ENCODE results near the gene ODAD3.
"Not testable (repeated sequence)": the region's sequence is repeated elsewhere in the genome, so short reads cannot be mapped to it uniquely, and the experiment has no call there.

ODAD3 gene

DNA sequence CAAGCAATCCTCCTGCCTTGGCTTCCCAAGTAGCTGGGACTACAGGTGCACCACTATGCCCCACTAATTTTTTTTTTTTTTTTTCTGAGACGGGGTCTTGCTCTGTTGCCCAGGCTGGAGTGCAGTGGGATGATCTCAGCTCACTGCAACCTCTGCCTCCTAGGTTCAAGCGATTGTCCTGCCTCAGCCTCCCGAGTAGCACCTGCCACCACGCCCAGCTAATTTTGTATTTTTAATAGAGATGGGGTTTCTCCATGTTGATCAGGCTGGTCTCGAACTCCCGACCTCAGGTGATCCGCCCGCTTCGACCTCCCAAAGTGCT, 20.3 kb upstream of the ODAD3 start:
- not testable (repeated sequence) for H3K18ac ChIP-seq (ENCODE audit: low read length); H3K36me3 ChIP-seq (ENCODE audit: control insufficient read depth in 1 of 2, insufficient read depth in 2 of 2, low read length in 2 of 2); H2BK120ac ChIP-seq (ENCODE audit: insufficient read depth, low read length, poor library complexity); H3K4me1 ChIP-seq (ENCODE audit: control insufficient read depth in 1 of 2, insufficient read depth in 2 of 2, low read length in 2 of 2); H4K91ac ChIP-seq (ENCODE audit: low read depth, low read length); H3K27me3 ChIP-seq (ENCODE audit: insufficient read depth, low read length); H4K12ac ChIP-seq (ENCODE audit: low read depth, low read length); H3K4me2 ChIP-seq (ENCODE audit: low read length); H3K79me1 ChIP-seq (ENCODE audit: low read length); H2BK5ac ChIP-seq (ENCODE audit: low read depth, low read length, poor library complexity); H3K4ac ChIP-seq (ENCODE audit: low read depth, low read length); H3K27ac ChIP-seq (ENCODE audit: low read depth, low read length); H4K8ac ChIP-seq (ENCODE audit: low read depth, low read length); H2AK5ac ChIP-seq (ENCODE audit: low read length); H2AFZ ChIP-seq (ENCODE audit: insufficient read depth, low read length, poor library complexity); H3K79me2 ChIP-seq (ENCODE audit: control insufficient read depth, insufficient read depth, low read length, poor library complexity); H3K14ac ChIP-seq (ENCODE audit: low read length); DNase-seq; H2BK12ac ChIP-seq (ENCODE audit: low read length); H3K9ac ChIP-seq (ENCODE audit: low read length); H3K23ac ChIP-seq (ENCODE audit: low read length); H3K9me3 ChIP-seq (ENCODE audit: insufficient read depth, low read depth, low read length); H3K4me3 ChIP-seq (ENCODE audit: low read depth, low read length)
- WGBS (ENCODE audit: extremely low coverage, insufficient coverage, insufficient read length), result no CpG with 5 or more reads among the region's 9 CpGs

GRCh38 chr19:11453468-11454341, 18.8 kb upstream of the ODAD3 start:
- Histone ChIP-seq H3K27ac (ENCODE audit: low read depth, low read length) (no peak overlapping the region), H4K12ac (ENCODE audit: low read depth, low read length) (no peak overlapping the region), H2BK5ac (ENCODE audit: low read depth, low read length, poor library complexity) (no peak overlapping the region), H3K36me3 (ENCODE audit: control insufficient read depth in 1 of 2, insufficient read depth in 2 of 2, low read length in 2 of 2) (peaks cover 13 to 18% of the 10 kb centered on the region in 2 experiments), H3K23ac (ENCODE audit: low read length) (no peak overlapping the region), H2BK120ac (ENCODE audit: insufficient read depth, low read length, poor library complexity) (no peak overlapping the region), H2AFZ (ENCODE audit: insufficient read depth, low read length, poor library complexity) (no peak overlapping the region), H4K8ac (ENCODE audit: low read depth, low read length) (peak overlapping the region; percentile 18), H3K4me3 (ENCODE audit: low read depth, low read length) (no peak overlapping the region), H3K18ac (ENCODE audit: low read length) (no peak overlapping the region), H3K9ac (ENCODE audit: low read length) (no peak overlapping the region), H3K4me1 (ENCODE audit: control insufficient read depth in 1 of 2, insufficient read depth in 2 of 2, low read length in 2 of 2) (no peaks in the 10 kb centered on the region), H3K79me2 (ENCODE audit: control insufficient read depth, insufficient read depth, low read length, poor library complexity) (no peaks in the 10 kb centered on the region), H3K27me3 (ENCODE audit: insufficient read depth, low read length) (no peaks in the 10 kb centered on the region), H3K4ac (ENCODE audit: low read depth, low read length) (no peak overlapping the region), H3K9me3 (ENCODE audit: insufficient read depth, low read depth, low read length) (peaks cover 3% of the 10 kb centered on the region), H2AK5ac (ENCODE audit: low read length) (no peak overlapping the region), H3K14ac (ENCODE audit: low read length) (no peak overlapping the region), H4K91ac (ENCODE audit: low read depth, low read length) (no peak overlapping the region), H3K79me1 (ENCODE audit: low read length) (no peaks in the 10 kb centered on the region), H3K4me2 (ENCODE audit: low read length) (no peak overlapping the region), H2BK12ac (ENCODE audit: low read length) (no peak overlapping the region)
- no CpG with 5 or more reads among the region's 27 CpGs for WGBS (ENCODE audit: extremely low coverage, insufficient coverage, insufficient read length)
- DNase-seq, result no peak

DNA sequence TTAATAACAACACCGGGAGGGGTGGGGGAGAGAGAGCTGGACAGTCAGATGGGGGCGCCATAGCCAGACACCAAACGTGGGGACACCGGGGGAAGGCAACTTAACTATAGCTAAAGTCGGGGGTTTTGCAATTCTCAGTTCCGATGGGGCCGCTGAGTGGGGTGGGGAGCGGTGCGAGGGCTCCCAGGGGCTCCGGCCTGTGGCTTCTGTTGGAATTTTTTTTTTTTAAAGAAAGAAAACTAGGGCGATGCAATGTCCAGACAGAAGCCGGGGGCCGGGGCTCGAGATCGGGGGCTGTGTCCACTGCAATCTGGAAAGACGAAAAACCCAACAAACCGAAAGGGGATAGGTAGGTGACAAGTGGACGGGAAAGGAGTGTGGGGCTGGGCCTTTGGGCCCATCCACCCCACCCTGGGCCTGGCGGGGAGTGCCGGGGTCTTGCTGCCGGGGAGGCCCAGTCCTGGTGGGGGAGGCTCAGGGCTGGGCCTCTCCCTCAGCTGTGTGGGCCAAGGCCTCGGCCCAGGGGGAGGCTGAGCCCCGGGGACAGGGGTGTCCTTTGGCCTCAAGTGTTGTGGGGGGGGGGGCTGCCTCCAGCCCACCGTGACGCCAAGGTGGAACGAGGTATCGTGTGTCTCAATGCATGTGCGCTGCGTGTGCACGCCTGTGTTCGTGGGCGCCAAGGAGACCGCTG, 17.8 kb upstream of the ODAD3 start:
- H3K4ac ChIP-seq (ENCODE audit: low read depth, low read length), result no peak overlapping the region
- H3K27ac ChIP-seq (ENCODE audit: low read depth, low read length), result no peak overlapping the region
- no peak overlapping the region for H4K12ac ChIP-seq (ENCODE audit: low read depth, low read length)
- no peak overlapping the region for H4K91ac ChIP-seq (ENCODE audit: low read depth, low read length)
- no peak overlapping the region for H3K23ac ChIP-seq (ENCODE audit: low read length)
- H3K9ac ChIP-seq (ENCODE audit: low read length), result no peak overlapping the region
- H2AK5ac ChIP-seq (ENCODE audit: low read length), result no peak overlapping the region
- H3K9me3 ChIP-seq (ENCODE audit: insufficient read depth, low read depth, low read length), result no peaks in the 10 kb centered on the region
- no peaks in the 10 kb centered on the region for H3K4me1 ChIP-seq (ENCODE audit: control insufficient read depth in 1 of 2, insufficient read depth in 2 of 2, low read length in 2 of 2)
- no peak overlapping the region for H3K4me3 ChIP-seq (ENCODE audit: low read depth, low read length)
- no peaks in the 10 kb centered on the region for H3K27me3 ChIP-seq (ENCODE audit: insufficient read depth, low read length)
- no peak overlapping the region for H2BK12ac ChIP-seq (ENCODE audit: low read length)
- H3K79me2 ChIP-seq (ENCODE audit: control insufficient read depth, insufficient read depth, low read length, poor library complexity), result no peaks in the 10 kb centered on the region
- peaks cover 22 to 27% of the 10 kb centered on the region in 2 experiments for H3K36me3 ChIP-seq (ENCODE audit: control insufficient read depth in 1 of 2, insufficient read depth in 2 of 2, low read length in 2 of 2)
- no CpG with 5 or more reads among the region's 33 CpGs for WGBS (ENCODE audit: extremely low coverage, insufficient coverage, insufficient read length)
- no peak overlapping the region for H3K14ac ChIP-seq (ENCODE audit: low read length)
- no peak overlapping the region for H3K4me2 ChIP-seq (ENCODE audit: low read length)
- H2BK5ac ChIP-seq (ENCODE audit: low read depth, low read length, poor library complexity), result no peak overlapping the region
- no peak overlapping the region for H4K8ac ChIP-seq (ENCODE audit: low read depth, low read length)
- no peak overlapping the region for H2AFZ ChIP-seq (ENCODE audit: insufficient read depth, low read length, poor library complexity)
- no peak overlapping the region for H2BK120ac ChIP-seq (ENCODE audit: insufficient read depth, low read length, poor library complexity)
- H3K18ac ChIP-seq (ENCODE audit: low read length), result no peak overlapping the region
- no peaks in the 10 kb centered on the region for H3K79me1 ChIP-seq (ENCODE audit: low read length)
- no peak for DNase-seq

DNA sequence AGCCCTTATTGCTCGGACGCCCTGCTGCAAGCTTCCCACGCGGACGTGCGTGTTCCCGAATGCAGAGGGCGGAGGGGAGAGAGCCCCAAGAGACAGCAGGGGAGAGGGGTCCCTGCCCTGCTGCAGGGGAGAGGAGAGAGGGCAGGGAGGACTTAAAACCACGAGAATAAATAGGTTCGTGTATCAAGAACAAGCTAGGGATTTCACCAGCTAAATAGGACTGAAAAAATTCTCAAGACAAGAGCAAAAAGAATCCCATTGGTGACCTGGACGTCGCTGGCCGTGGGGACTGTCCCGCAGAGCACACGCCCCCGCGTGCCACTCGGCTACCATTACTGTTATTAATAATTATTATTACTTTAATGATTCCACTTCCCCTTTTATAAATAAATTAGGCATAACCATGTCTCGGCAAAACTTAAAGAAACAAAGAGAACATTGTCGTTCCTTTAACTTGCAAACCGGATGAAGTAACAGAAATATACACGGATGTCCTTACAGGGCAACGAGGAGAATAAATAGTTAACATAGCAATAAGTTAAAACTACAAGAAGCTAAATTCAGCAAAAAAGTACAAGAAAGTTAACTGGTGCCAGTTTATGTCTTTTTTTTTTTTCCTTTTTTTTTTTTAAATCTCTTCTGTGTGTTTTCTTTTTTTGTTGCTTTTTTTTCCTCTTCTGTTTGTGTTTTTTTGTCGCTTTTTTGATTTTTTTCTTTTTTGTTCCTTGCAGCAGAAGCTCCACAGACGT, 17.1 kb upstream of the ODAD3 start:
- Histone ChIP-seq H2AFZ (ENCODE audit: insufficient read depth, low read length, poor library complexity) (no peak overlapping the region), H2BK12ac (ENCODE audit: low read length) (no peak overlapping the region), H3K27ac (ENCODE audit: low read depth, low read length) (no peak overlapping the region), H3K23ac (ENCODE audit: low read length) (no peak overlapping the region), H4K12ac (ENCODE audit: low read depth, low read length) (no peak overlapping the region), H3K4me1 (ENCODE audit: control insufficient read depth in 1 of 2, insufficient read depth in 2 of 2, low read length in 2 of 2) (no peaks in the 10 kb centered on the region), H4K8ac (ENCODE audit: low read depth, low read length) (no peak overlapping the region), H2BK120ac (ENCODE audit: insufficient read depth, low read length, poor library complexity) (no peak overlapping the region), H3K4ac (ENCODE audit: low read depth, low read length) (no peak overlapping the region), H4K91ac (ENCODE audit: low read depth, low read length) (no peak overlapping the region), H3K79me1 (ENCODE audit: low read length) (no peaks in the 10 kb centered on the region), H2BK5ac (ENCODE audit: low read depth, low read length, poor library complexity) (no peak overlapping the region), H3K36me3 (ENCODE audit: control insufficient read depth in 1 of 2, insufficient read depth in 2 of 2, low read length in 2 of 2) (peaks cover 30 to 34% of the 10 kb centered on the region in 2 experiments), H3K18ac (ENCODE audit: low read length) (no peak overlapping the region), H3K4me2 (ENCODE audit: low read length) (no peak overlapping the region), H3K79me2 (ENCODE audit: control insufficient read depth, insufficient read depth, low read length, poor library complexity) (no peaks in the 10 kb centered on the region), H3K9me3 (ENCODE audit: insufficient read depth, low read depth, low read length) (no peaks in the 10 kb centered on the region), H3K14ac (ENCODE audit: low read length) (no peak overlapping the region), H2AK5ac (ENCODE audit: low read length) (no peak overlapping the region), H3K9ac (ENCODE audit: low read length) (no peak overlapping the region), H3K27me3 (ENCODE audit: insufficient read depth, low read length) (no peaks in the 10 kb centered on the region), H3K4me3 (ENCODE audit: low read depth, low read length) (no peak overlapping the region)
- WGBS (ENCODE audit: extremely low coverage, insufficient coverage, insufficient read length), result no CpG with 5 or more reads among the region's 25 CpGs
- no peak for DNase-seq
